Prostate gland (tissue), 2 donors: Measurements from ENCODE around the gene CPA1.
A peak's percentile ranks its signal among the peaks of the same experiment; 100 is the strongest.

Experiments
- POLR2A ChIP-seq: fragments of 450-650 bp; IDR thresholded peaks from one replicate; pipeline ENCODE4 v1.6.1; 2016; ENCODE audit warnings: antibody characterized with exemption, mild to moderate bottlenecking
- POLR2AphosphoS5 ChIP-seq: sonication (generic); formaldehyde crosslinking; IDR thresholded peaks from one replicate; pipeline ENCODE4 v1.6.1; 2017; ENCODE audit warnings: antibody characterized with exemption
- TF ChIP-seq, protein P1 (sequence below), 4 experiments: fragments of 200-600 bp in 2 of 4; fragments of 450-650 bp in 2 of 4; sonication (generic) in 2 of 4; IDR thresholded peaks; 1 replicate in 3 of 4; 2 replicates in 1 of 4; pipeline ENCODE4 v1.5.1; 2016 to 2019; ENCODE audit warnings: antibody characterized with exemption in 4 of 4, mild to moderate bottlenecking in 2 of 4, moderate library complexity in 2 of 4

DNA sequence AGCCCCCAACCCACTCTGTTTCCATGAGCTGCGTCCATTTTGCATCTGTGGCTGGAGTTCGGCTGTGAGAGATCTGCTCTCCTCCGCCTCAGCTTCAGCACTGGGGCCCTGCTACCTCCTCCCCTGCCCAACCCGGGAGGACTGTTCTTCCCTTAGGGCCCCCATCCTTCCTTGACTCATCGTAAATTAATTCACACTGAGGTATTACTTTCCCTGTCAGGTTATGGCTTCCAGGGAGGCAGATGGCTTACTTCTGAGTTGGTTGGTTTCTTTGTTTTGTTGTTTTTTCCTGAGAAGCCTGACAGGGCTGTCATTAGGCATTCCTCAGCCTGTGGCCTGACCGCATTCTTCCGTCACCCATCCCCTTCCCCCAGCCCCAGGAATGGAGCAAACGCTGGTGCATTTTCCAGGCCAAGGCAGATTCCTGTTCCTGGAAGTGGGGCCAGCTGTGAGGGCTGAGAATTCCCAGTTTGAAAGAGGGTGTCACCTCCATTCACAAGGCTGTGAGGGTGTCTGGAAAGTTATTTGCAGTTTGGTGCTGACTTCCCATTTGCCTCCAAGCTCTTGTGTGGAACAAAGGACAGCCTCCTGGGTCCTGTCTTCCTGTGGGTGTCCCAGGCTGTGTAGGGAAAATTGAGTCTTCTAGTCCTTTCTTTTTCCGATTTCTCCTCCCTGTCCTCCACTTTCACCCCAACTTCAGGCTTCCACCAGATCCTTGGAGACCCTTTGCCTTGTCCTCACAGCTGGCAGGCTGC lies 24.0 kb upstream of the CPA1 start:
- TF ChIP-seq, protein P1, sequence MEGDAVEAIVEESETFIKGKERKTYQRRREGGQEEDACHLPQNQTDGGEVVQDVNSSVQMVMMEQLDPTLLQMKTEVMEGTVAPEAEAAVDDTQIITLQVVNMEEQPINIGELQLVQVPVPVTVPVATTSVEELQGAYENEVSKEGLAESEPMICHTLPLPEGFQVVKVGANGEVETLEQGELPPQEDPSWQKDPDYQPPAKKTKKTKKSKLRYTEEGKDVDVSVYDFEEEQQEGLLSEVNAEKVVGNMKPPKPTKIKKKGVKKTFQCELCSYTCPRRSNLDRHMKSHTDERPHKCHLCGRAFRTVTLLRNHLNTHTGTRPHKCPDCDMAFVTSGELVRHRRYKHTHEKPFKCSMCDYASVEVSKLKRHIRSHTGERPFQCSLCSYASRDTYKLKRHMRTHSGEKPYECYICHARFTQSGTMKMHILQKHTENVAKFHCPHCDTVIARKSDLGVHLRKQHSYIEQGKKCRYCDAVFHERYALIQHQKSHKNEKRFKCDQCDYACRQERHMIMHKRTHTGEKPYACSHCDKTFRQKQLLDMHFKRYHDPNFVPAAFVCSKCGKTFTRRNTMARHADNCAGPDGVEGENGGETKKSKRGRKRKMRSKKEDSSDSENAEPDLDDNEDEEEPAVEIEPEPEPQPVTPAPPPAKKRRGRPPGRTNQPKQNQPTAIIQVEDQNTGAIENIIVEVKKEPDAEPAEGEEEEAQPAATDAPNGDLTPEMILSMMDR (IDR thresholded peaks at IDR 0.05), result no peak
- TF ChIP-seq POLR2A, result no peak
- peak; percentile 41 for TF ChIP-seq POLR2AphosphoS5
